ENCODE results near the gene GNAZ.
"Not testable (repeated sequence)": the region's sequence is repeated elsewhere in the genome, so short reads cannot be mapped to it uniquely, and the experiment has no call there.

The GNAZ gene

DNA sequence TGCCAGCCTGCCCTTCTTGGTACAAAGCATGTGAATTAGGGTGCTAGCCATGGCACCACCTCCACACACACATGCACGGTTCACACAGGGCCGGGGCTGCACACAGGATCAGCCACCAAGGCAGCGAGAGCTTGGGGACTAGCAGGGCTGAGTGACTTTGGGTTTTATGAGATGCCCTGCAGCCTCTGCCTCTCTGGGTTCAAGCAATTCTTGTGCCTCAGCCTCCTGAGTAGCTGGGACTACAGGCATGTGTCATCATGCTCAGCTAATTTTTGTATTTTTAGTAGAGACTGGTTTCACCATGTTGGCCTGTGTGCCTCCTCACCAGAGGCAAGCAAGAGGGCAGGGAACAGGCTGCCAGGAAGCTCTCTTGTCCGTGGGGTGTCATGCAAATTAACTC lies 66.7 kb downstream of the GNAZ start:
- not testable (repeated sequence) for DNase-seq (ENCODE audit: low spot score)

GRCh38 chr22:23137468-23137867 lies 67.1 kb downstream of the GNAZ start:
- DNase-seq (ENCODE audit: low spot score), result no peak

DNA sequence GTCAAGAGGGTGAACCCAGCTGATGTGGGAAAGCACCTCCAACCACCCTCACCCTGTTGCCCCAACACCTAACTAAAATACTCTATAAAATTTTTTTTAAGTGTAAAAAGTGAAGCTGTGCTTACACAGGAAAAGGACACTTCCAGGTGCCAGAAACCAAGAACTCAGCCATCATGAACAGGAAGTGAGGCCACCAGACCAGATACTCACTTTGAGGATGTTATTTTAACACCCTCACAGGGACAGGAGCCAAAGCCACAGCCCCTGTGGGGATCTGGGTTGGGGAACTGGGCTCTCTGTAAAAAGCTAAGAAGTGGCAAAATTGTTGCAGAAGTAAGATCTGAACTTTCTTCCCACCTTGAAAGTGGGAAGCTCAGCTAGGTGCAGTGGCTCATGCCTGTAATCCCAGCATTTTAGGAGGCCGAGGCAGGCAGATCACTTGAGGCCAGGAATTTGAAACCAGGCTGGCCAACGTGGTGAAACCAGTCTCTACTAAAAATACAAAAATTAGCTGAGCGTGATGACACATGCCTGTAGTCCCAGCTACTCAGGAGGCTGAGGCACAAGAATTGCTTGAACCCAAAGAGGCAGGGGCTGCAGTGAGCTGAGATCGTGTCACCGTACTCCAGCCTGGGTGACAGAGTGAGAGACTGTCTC lies 67.7 kb downstream of the GNAZ start:
- DNase-seq (ENCODE audit: low spot score), result no peak

GRCh38 chr22:23138584-23139435 lies 68.5 kb downstream of the GNAZ start:
- DNase-seq (ENCODE audit: low spot score), result no peak

DNA sequence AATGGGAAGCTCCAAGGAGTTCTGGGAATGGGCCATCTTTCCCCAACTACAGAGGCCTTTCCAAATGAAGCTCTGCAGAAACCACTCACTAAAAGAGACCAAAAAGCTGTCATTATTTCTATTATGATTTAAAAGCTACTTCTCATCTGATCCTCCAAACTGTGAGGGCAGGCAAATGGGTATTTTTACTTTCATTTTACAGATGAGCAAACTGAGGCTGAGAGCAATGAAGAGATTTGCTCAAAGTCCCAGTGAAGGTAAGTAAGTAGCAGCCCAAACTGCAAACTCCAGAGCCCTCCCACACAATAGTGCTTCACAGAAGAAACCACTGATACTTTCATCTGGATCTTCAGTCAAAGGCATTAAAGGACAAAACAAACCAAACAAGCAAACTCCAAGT lies 70.1 kb downstream of the GNAZ start:
- DNase-seq (ENCODE audit: low spot score), result no peak

DNA sequence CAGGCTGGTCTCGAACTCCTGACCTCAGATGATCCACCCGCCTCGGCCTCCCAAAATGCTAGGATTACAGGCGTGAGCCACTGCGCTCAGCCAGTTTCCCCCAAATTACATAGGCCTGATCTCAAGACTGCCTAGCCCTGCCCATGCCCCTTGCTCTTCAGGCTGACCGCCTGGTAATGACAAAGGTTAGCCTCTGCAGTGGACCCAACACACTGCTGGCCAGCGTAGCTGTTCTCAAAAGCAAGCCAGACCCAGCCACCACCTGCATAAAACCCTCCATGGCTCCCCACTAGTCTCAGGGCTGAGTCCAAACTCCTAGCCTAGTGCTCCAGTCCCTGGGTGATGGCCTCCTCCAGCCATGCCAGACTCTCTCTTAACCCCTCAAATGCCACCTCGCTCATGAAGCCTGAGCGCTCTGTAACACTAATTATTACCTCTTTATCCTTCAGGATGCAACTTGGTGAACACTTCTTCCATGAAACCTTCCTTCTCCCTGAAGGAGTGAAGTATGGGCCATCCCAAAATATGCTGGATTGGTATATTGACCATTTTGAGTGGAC lies 72.3 kb downstream of the GNAZ start:
- DNase-seq (ENCODE audit: low spot score), result no peak

DNA sequence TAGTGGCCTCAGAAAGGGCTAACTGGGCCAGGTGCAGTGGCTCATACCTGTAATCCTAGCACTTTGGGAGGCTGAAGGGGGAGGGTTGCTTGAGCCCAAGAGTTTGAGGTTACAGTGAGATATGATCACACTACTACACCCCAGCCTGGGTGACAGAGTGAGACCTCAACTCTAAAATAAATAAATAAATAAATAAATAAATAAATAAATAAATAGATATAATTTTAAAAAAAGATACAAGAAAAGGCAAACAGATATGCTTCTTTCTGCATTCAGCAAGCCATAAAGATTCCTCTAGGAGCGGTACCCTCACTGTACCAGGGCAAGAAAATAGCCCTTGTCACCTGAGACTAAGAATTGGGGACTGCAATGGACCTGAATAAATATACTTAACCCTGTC lies 72.8 kb downstream of the GNAZ start:
- no peak for DNase-seq (ENCODE audit: low spot score)

- DNase-seq (ENCODE audit: low spot score), result no peak
Observed at GRCh38 chr22:23144432-23144831, 74.1 kb downstream of the GNAZ start.

GRCh38 chr22:23144932-23145877 lies 74.9 kb downstream of the GNAZ start, which contains the start of gene RAB36:
TSS of gene RAB36 (plus strand) at chr22:23145477. CDS start at chr22:23146617, 1,140 bp downstream.
- DNase-seq (ENCODE audit: low spot score), result peak; percentile 94

- DNase-seq (ENCODE audit: low spot score), result no peak
Observed at GRCh38 chr22:23145878-23146470, 75.7 kb downstream of the GNAZ start.

GRCh38 chr22:23146478-23147205 lies 76.3 kb downstream of the GNAZ start:
- DNase-seq (ENCODE audit: low spot score), result no peak

- no peak for DNase-seq (ENCODE audit: low spot score)
Observed at GRCh38 chr22:23147617-23148387, 77.5 kb downstream of the GNAZ start.

- no peak for DNase-seq (ENCODE audit: low spot score)
Observed at GRCh38 chr22:23149743-23150238, 79.5 kb downstream of the GNAZ start.

DNA sequence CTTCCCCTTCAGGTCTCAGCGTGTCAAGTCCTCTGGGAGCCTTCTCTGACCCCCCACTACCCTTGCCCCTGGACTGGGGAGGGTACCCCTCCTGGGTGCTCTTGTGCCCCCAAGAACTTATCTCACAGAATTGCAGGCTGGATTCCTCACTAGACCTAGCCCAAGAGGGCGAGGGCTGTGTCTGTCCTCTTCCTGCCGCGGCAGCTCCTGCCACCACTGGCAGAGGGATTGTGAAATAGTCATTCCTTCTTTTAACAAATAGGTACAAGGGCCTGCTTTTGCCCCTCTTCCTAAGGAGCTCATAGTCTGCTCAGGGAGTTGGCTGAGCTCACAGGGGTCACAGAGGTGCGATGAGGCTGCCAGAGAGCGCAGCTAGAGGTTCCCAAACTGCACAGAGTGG lies 80.4 kb downstream of the GNAZ start:
- DNase-seq (ENCODE audit: low spot score), result no peak

DNA sequence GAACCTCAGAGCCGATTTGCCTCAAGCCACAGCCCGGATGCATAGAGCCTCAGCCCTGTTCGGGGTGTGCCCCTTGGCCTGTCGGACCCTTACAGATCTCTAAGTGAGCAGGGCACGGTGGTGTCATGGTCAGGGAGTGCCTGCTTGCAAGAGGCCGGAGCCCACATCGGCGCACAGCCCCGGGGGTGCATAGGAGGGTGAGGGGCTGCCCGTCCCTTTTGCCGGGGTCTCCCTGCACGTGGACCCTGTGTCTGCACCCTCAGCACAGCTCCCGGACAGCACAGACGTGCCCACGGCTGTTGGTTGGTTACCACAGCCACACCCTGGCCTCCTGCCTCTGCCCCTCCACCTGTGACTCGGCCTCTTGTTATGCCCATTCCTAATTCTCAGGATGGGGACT lies 81.5 kb downstream of the GNAZ start:
- DNase-seq (ENCODE audit: low spot score), result no peak

GRCh38 chr22:23152238-23153114 lies 82.2 kb downstream of the GNAZ start:
- no peak for DNase-seq (ENCODE audit: low spot score)

- no peak for DNase-seq (ENCODE audit: low spot score)
Observed at GRCh38 chr22:23153994-23154393, 83.7 kb downstream of the GNAZ start.

DNA sequence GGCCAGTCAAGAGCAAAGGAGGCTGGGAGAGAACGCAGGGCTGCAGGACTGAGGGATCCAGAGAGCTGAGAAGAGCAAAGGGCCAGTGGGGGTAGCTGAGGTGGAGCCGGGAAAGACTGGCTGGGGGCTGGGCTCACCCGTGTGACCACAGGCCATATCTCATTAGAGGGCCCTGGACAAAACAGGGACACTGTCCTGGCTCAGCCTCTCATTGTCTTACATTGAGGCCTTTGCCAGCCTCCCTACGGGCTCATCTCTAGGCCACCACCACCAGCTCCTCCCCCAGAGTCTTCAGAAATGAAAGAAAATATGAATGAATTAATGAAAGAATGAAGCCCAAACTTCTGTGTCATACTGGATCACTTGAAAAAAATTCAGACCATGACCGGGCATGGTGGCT lies 84.1 kb downstream of the GNAZ start:
- DNase-seq (ENCODE audit: low spot score), result no peak

- no peak for DNase-seq (ENCODE audit: low spot score)
Observed at GRCh38 chr22:23155143-23155542, 84.8 kb downstream of the GNAZ start.

Measured in GM03348 (cell line).